ENCODE results near the gene TJAP1.

TJAP1 gene

DNA sequence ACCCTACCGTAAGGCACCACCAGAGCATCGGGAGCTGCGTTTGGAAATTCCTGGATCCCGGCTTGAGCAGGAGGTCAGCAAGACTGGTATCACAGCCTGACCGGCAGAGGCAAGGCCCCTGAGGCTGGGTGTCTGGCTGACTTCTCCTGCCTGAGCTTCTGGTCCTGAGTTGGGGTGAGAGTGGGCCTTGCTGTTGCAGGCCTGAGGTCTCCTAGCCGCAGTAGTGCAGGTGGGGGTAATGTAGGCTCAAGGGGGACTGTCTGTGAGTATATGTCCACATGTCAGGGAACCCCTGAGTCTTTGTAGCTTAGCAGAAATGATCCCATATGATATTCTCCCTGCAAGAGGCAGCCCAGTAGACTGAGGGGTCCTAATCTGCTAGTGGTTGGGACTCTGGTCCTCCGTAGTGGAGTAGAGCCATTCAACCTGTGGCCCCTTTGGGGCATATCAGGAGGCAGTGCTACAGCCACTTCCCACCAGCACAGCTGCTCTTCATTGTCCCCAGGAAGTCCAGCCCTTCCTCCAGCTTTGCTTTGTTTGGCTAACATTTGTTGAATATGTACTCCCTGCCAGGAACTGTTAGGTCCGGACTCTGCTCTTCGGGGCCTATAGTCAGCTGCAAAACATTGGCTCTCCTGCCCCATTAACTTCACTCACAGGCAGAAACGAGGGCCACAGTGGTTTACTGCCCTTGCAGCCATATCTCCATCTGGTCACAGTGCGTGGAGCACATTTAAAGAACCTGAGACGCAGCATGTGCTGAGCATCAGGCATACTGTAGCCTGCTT is 21.9 kb downstream of the TJAP1 start:
- FAIRE-seq (no peak), DNase-seq (ENCODE audit: insufficient read length) (no peak)
- TF ChIP-seq TAF1 (IDR thresholded peaks at IDR 0.05; ENCODE audit: borderline replicate concordance, low read depth, low read length) = no peak

DNA sequence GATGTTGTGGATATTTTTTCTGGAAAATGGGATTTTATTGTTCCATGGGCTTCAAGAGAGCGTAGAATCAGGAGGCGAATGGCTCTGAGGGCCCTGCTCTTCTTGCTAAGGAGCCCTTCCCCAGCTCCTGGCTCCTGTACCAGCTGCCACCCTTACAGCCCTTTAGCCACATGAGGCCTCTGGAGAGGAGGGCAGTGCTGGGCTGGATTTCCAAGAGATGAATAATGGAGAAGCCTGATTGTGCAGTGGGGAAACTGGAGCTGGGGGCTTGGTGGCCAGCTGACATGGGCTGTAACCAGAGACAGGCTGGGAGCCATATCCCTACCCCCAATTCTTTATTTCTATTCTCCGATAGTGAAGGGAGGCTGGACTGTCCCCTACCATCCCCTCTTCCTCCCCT is 23.6 kb downstream of the TJAP1 start:
- DNase-seq (ENCODE audit: insufficient read length) (no peak), FAIRE-seq (no peak)
- TF ChIP-seq TAF1 (IDR thresholded peaks at IDR 0.05; ENCODE audit: borderline replicate concordance, low read depth, low read length) = no peak
- no peak for TF ChIP-seq POLR2AphosphoS5 (IDR thresholded peaks at IDR 0.05; ENCODE audit: low read depth, low read length)
- TF ChIP-seq POLR2A (IDR thresholded peaks at IDR 0.05; ENCODE audit: low read depth, low read length) = no peak

DNA sequence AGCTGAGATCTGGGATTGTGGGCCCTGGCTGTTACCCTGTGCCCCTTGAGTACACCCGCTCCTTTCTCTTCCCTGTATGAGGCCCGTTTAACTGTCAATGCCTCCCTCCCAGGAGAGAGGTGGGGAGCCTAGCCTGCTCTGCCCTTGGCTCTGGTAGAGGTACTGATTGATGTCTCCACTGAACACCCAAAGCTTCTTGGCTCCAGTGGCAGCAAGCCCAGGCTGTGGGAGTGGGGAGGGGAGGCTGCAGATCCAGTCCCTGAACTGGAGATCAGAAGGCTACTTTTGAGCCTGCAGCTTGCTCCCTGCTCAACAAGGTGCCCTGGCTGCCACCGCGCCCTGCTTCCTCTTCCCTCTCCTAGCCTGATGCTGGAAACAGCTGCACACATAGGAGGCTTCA is 25.3 kb downstream of the TJAP1 start:
- TF ChIP-seq POLR2AphosphoS5 (IDR thresholded peaks at IDR 0.05; ENCODE audit: low read depth, low read length) (no peak), TAF1 (IDR thresholded peaks at IDR 0.05; ENCODE audit: borderline replicate concordance, low read depth, low read length) (no peak), POLR2A (IDR thresholded peaks at IDR 0.05; ENCODE audit: low read depth, low read length) (no peak)
- DNase-seq (ENCODE audit: insufficient read length) (no peak), FAIRE-seq (no peak)

DNA sequence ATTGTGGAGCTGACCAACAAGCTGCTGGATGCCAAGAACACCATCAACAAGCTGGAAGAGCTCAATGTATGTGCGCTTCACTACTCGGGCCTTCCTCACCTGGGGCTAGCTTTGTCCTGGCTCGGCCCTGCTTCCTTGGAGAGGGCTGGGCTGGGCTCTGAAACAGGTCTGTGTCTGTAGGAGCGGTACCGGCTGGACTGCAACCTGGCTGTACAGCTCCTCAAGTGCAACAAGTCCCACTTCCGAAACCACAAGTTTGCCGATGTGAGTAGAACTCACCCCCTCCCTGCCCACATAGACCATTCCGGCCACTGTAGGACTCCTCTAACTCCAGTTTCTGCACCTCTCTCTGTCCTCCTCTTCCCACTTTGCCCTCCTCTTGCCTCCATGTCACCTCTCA is 26.1 kb downstream of the TJAP1 start:
- DNase-seq (ENCODE audit: insufficient read length) (no peak), FAIRE-seq (no peak)
- no peak for TF ChIP-seq TAF1 (IDR thresholded peaks at IDR 0.05; ENCODE audit: borderline replicate concordance, low read depth, low read length)
- no peak for TF ChIP-seq POLR2AphosphoS5 (IDR thresholded peaks at IDR 0.05; ENCODE audit: low read depth, low read length)
- no peak for TF ChIP-seq POLR2A (IDR thresholded peaks at IDR 0.05; ENCODE audit: low read depth, low read length)

DNA sequence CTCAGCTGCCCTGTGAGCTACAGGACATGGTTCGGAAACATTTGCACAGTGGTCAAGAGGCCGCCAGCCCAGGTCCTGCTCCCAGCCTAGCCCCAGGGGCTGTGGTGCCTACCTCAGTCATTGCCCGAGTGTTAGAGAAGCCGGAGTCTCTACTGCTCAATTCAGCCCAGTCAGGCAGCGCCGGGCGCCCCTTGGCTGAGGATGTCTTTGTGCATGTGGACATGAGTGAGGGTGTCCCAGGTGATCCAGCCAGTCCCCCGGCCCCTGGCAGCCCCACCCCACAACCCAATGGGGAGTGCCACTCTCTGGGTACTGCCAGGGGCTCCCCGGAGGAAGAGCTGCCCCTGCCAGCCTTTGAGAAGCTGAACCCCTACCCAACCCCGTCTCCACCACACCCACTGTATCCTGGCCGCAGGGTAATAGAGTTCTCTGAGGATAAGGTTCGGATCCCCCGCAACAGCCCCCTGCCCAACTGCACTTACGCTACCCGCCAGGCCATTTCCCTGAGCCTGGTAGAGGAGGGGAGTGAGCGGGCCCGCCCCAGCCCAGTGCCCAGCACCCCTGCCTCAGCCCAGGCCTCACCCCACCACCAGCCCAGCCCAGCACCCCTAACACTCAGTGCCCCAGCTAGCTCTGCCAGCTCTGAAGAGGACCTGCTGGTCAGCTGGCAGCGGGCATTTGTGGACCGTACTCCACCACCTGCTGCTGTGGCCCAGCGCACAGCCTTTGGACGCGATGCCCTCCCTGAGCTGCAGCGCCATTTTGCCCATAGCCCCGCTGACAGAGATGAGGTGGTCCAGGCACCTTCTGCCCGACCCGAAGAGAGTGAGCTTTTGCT is 27.6 kb downstream of the TJAP1 start:
- FAIRE-seq = no peak
- TF ChIP-seq POLR2A (IDR thresholded peaks at IDR 0.05; ENCODE audit: low read depth, low read length) (no peak), TAF1 (IDR thresholded peaks at IDR 0.05; ENCODE audit: borderline replicate concordance, low read depth, low read length) (no peak), POLR2AphosphoS5 (IDR thresholded peaks at IDR 0.05; ENCODE audit: low read depth, low read length) (no peak)
- no peak for DNase-seq (ENCODE audit: insufficient read length)

DNA sequence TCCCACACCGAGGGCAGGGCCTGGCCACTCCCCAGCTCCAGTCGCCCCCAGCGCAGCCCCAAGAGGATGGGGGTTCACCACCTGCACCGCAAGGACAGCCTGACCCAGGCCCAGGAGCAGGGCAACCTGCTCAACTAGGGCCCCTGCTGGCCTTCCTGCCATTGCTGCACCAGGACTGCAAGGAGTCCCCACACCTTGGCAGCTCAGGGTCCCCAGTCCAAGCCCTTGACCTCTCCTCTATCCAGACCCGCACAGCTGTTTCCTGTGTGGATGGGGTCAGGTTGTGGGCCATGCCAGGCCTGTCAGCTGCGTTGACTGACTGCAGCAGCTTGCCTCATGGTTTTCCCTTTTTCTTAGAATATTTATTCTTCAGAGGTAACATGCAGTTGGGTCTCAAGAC is 28.3 kb downstream of the TJAP1 start:
- TF ChIP-seq TAF1 (IDR thresholded peaks at IDR 0.05; ENCODE audit: borderline replicate concordance, low read depth, low read length) (no peak), POLR2AphosphoS5 (IDR thresholded peaks at IDR 0.05; ENCODE audit: low read depth, low read length) (no peak), POLR2A (IDR thresholded peaks at IDR 0.05; ENCODE audit: low read depth, low read length) (no peak)
- DNase-seq (ENCODE audit: insufficient read length) = no peak
- no peak for FAIRE-seq

DNA sequence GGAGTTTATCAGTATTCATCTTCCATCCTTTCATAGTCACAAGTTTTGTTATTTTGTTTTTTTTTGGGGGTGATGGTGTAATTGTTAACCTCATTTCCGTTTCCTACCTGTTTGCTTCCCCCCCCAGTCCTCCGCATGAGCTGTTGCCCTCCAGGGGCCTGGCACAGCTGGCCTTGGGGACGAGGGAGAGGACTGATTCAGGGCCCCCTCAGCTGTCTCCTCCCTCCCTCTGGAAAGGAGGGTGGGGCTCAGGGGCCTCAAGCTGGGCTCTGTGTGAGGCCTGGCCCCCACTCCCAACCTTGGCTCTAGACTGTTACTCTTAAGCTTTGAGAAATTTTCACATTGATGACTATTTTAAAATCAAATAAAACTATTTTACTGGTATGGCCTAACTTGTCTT is 28.8 kb downstream of the TJAP1 start:
- FAIRE-seq (no peak), DNase-seq (ENCODE audit: insufficient read length) (no peak)
- TF ChIP-seq POLR2A (IDR thresholded peaks at IDR 0.05; ENCODE audit: low read depth, low read length) (no peak), POLR2AphosphoS5 (IDR thresholded peaks at IDR 0.05; ENCODE audit: low read depth, low read length) (no peak), TAF1 (IDR thresholded peaks at IDR 0.05; ENCODE audit: borderline replicate concordance, low read depth, low read length) (no peak)

DNA sequence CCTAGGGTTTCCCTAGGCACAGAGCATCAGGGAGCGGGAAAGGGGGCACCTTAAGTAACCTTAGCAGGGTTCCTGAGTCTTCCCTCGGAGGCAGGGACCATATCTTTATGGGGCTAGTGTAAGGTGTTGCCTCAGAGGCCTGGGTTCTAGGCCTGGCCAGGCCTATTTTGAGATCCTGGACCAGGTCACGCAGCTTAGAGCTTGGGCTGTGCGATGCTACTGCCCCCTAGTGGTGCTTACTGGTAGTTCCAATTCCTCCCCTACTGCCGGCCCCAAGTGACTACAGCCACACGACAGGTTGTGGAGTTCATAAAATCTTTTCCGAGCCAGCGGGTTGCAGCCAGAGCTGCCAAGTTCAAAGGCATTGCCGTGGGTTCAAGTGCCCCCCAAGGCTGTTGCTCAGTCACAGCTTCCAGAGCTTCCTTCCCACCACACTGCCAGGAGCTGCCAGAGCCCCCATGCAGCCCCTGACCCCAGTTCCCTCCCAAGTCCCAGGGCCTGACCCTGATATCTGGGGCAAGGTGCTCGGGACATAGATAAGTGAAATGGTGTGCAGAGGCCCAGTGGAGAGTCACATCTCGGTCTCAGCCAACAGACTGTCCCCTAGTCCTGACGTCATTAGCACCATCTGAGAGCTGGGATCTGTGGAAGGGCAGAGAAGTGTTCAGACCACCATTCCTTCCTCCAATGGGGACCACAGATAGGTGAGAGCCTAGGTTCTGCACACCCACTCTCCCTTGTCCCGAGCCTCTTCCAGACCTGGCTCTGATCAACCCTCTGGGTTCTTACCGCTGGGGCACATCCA is 29.5 kb downstream of the TJAP1 start:
- FAIRE-seq = peak; percentile 96
- DNase-seq (ENCODE audit: insufficient read length) = peak; percentile 72
- no peak for TF ChIP-seq POLR2A (IDR thresholded peaks at IDR 0.05; ENCODE audit: low read depth, low read length)
- TF ChIP-seq POLR2AphosphoS5 (IDR thresholded peaks at IDR 0.05; ENCODE audit: low read depth, low read length) = no peak
- no peak for TF ChIP-seq TAF1 (IDR thresholded peaks at IDR 0.05; ENCODE audit: borderline replicate concordance, low read depth, low read length)

DNA sequence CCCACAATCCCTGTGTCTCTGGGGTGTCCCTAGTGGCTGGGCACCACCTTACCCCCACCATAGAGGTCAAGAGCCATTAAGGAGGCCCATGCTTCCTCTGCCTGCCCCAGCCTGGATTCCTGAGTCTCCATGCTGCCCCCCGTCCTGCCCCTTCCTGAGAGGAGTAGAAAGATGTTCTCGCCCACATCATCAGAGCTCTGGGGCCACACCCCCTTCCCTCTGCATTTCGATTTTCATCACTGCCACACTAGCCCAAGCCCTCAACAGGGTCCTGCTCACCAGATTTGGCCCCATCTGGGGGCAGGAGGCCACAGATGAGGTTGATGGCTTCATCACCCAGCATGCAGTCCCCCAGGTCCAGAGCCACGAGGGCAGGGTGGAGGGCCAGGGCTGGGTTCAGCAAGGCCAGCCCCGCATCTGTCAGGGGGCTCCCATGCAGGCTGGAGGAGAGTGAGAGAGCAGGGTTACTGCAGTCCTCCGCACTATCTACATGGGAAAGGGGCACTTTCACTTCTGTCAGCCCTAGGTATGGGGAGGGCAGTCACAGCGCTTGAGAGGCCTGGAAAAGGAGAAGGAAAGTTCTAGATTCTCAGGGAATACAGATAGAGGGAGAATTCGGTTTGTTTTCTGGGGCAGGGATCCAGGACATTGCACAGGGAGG is 31.2 kb downstream of the TJAP1 start:
- FAIRE-seq (no peak), DNase-seq (ENCODE audit: insufficient read length) (no peak)
- no peak for TF ChIP-seq POLR2A (IDR thresholded peaks at IDR 0.05; ENCODE audit: low read depth, low read length)
- TF ChIP-seq TAF1 (IDR thresholded peaks at IDR 0.05; ENCODE audit: borderline replicate concordance, low read depth, low read length) = no peak
- no peak for TF ChIP-seq POLR2AphosphoS5 (IDR thresholded peaks at IDR 0.05; ENCODE audit: low read depth, low read length)

DNA sequence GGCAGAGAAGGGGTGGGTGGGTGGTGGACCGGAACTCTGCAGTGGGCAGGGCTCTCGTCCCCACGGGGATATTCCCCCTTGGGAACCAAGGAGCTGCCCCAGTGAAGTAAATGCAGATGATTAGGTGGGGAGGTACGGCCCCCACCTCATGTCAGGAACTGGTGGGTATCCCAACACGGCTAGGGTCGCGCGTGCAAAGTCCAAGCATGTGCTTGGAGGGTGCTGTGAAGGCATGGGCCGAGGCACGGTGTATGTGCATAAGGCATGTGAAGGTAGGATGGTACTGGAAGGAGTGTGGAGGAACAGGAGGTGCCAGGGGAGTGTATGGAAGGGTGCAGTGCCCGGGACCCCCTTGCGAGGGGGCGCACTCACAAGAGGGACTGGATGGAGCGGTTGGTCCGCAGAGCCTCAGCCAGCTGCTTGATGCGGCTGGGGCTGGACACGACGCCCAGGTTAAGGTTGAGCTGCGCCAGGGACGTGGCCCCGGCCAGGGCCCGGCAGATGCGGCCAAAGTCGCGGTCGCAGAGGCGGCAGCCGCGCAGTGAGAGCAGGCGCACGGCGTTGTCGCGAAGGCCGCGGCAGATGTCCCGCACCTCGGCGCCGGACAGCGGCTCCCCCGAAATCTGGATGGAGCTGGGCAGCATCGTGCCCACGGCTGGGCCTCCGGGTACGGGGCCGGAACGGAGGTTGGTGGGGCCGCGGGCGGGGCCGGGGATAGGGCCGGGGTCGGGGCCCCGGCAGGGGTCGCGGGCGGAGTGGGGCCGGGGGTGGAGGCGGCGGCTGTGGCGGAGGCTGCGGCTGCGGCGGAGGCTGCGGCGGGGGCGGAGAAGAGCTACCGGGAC is 32.0 kb downstream of the TJAP1 start:
- FAIRE-seq (peak; percentile 57), DNase-seq (ENCODE audit: insufficient read length) (no peak)
- TF ChIP-seq TAF1 (IDR thresholded peaks at IDR 0.05; ENCODE audit: borderline replicate concordance, low read depth, low read length) (no peak), POLR2AphosphoS5 (IDR thresholded peaks at IDR 0.05; ENCODE audit: low read depth, low read length) (no peak), POLR2A (IDR thresholded peaks at IDR 0.05; ENCODE audit: low read depth, low read length) (no peak)
